HG03135 (cell line): Measurements from ENCODE around the gene SLC66A2.
A peak's percentile ranks its signal among the peaks of the same experiment; 100 is the strongest.
"Not testable (repeated sequence)": the region's sequence is repeated elsewhere in the genome, so short reads cannot be mapped to it uniquely, and the experiment has no call there.

ENCODE experiments used
- ATAC-seq: cut with Tn5 transposase; IDR thresholded peaks from one replicate; pipeline ENCODE4 v1.9.1; 2021; ENCODE audit warnings: mild to moderate bottlenecking, moderate library complexity; ENCODE audit not compliant: unreplicated experiment

SLC66A2 gene

DNA sequence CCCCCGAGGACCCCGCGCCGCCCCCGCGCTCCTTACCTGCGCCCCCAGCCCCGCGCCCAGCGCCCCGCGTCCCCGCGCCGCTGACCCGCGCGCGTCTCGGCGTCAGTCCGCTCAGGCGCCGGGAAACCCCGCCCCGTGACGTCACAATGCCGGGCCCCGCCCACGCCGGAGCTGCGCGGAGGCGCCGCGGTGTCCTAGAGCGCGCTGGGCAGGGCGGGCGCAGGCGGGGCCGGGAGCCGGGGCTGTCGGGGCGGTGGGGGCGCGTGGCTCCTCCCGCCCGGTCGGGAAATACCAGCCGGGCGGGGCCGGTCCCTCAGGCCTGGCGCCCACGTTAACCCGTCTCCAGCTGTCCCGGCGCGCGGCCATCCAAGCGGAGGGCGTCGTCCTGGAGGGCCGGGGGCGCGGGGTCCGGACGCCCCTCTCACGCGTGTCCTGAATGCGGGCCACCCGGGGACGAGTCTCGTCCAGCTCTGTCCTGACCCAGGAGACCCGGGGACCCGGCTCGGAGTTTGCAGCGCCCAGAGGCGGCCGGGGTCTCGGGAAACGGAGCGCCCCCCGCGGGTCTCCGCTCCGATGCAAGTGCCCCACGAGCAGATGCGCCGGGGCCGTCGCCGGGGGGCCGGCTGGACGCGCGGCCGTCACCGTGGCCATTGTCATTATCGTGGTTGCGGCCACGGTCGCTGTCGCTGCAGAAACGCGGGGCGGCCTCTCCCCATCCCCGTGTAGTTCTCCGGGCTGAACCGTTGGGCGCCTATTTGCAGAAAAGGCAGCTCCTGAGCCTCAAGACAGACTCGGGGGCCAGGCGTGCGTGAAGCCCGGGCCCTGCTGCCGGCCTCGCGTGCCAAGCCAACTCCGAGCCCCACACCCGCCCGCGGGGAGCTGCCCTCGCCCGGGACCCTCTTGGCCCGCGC, at the start of gene SLC66A2:
Gene SLC66A2 (minus strand): TSS at position 109 of the 911 bp plus-strand sequence. CDS start 727 bp downstream, outside the sequence.
- peak; percentile 82 for ATAC-seq

DNA sequence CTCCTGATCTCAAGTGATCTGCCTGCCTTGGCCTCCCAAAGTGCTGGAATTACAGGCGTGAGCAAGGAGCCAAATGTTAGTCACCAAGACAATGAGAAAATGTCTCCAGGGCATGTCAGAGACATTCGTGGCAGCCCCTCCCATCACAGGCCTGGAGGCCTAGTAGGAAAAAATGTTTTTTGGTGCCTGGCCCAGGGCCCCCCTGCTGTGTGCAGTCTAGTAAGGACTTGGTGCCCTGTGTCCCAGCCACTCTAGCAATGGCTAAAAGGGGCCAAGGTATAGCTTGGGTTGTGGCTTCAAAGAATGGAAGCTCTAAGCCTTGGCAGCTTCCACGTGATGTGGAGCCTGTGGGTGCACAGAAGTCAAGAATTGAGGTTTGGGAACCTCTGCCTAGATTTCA, 49.4 kb upstream of the SLC66A2 start:
- no peak for ATAC-seq

DNA sequence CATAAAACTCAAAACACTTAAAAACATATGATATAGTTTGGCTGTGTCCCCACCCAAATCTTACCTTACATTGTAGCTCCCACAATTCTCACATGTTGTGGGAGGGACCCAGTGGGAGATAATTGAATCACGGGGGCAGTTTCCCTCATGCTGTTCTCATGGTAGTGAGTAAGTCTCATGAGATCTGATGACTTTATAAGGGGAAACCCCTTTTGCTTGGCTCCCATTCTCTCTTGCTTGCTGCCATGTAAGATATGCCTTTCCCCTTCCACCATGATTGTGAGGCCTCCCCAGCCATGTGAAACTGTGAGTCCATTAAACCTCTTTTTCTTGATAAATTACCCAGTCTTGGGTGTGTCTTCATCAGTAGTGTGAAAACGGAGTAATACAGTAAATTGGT, 48.2 kb upstream of the SLC66A2 start:
- ATAC-seq = not testable (repeated sequence)

DNA sequence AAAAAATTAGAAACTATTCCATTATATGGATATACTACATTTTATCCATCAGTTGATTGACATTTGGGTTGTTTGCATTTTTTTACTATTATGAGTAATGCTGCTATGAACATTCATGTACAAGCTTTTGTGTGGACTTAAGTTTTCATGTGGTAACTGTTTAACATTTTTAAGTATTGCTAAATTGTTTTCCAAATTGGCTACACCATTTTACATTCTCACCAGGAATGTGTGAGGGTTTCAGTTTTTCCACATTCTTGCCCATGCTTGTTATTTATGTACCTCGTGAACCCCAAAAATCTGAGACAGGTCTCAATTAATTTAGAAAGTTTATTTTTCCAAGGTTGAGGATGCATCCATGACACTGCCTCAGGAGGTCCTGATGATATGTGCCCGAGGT, 40.0 kb upstream of the SLC66A2 start:
- ATAC-seq = no peak

DNA sequence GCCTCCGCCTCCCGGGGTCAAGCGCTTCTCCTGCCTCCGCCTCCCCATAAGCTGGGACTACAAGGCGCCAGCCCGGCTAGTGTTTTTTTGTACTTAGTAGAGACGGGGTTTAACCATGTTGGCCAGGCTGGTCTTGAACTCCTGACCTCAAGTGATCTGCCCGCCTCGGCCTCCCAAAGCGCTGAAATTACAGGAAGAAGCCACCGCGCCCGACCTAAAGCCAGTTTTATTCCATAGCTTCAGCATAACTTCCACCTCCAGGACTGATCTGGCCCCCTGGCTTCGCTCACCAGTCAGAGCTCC, 37.7 kb upstream of the SLC66A2 start:
- no peak for ATAC-seq

DNA sequence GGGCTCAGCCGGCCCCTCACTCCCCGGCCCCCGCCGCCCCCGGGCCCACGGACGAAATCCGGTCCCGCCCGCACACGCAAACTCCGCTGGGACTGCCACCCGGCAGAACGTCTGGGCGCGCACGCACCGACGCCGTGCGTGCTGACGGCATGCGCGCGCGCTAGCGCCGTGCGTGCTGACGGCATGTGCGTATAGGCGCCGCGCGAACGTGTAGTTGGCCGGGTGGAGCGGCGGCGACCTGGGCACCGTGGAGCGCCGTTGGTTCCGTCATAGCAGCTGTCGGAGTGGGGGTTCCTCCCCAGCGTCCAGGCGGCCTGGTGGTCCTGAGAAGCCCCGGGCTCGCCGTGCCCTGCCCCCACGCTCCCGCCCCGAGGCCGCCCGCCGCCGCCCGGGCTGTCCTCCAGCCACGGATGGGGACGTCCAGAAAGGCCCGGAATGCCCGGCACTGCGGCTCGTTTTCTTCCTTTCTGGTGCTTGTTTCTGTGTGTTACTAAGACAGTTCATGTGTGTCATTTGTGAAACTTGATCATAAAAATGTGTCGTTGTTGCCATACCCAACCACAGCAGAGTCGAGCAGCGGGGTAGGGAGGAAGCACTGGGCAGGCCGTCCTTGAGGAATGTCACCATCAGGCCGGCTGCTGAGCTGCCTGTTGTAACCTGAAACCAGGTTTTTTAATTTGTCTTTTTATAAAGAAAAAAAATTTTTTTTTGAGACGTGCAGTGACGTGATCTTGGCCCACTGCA, 37.2 kb upstream of the SLC66A2 start, which contains the start of gene TXNL4A:
Gene TXNL4A (minus strand): TSS at position 113 of the 744 bp plus-strand sequence. CDS start 171 bp downstream, outside the sequence.
- ATAC-seq = peak; percentile 97

DNA sequence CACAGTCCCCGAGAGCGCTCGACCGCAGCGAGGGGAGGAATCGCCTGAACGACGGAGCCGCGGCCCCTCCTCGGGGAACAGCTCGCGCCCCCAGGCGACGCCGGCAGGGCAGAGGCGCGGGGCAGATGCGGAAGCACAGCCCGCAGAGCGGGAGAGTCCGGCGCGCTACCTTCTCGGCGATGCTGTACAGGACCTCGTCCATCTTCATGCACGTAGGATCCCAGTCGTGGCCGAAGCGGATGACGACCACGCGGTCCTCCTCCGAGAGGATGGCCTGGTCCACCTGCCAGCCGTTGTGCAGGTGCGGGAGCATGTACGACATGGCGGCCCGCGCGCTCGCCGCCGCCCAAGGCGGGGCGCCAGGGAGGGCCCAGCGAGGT, 36.6 kb upstream of the SLC66A2 start:
- peak; percentile 73 for ATAC-seq

DNA sequence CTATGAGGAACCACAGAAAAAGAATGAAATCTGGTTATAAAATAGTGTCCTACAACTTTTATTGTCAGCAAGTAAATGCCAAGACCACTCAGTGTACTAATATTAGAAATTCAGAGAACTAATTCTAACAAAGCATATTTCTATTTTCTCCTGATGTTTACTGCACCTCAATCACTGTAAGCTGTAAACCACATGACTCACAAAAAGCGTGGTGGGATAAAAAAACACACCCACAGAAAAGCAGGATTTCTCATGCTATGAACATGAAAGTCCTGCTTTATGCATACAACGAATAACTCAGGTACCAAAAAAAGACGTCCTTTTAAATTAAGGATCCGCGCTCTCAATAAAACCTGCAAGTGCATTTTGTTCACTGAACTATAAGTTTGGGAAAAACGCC, 36.1 kb upstream of the SLC66A2 start:
- no peak for ATAC-seq

DNA sequence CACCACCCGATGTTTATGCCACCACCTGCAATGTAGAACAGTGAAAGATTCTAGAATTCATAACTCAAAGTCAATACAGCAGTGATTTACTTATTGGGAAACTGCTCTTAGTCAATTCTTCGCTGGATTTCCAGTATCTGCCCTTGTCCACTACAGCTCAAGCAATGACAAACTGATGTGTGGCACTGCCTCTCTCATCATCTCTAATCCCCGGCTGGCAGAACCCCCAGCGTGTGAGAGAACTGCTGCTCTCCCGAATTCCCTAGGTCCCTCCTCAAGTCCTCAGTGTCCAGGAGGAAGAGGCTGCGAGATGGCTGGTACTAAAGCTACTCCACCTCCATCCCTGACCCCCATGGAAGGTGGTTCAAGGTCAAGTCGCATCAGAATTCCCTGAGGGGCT, 35.3 kb upstream of the SLC66A2 start:
- ATAC-seq = no peak

DNA sequence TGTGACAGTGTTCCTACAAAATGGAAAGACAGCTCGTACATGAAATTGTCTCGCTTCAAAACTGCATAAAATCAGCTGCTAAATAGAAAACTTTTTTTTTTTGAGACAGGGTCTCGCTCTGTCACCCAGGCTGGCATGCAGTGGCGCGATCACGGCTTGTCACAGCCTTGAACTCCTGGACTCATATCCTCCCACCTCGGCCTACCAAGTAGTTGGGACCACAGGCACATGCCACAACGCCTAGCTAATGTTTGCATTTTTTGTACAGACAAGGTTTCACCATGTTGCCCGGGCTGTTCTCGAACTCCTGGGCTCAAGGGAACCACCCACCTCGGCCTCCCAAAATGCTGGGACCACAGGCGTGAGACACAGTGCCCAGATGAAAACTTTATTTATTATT, 33.7 kb upstream of the SLC66A2 start:
- no peak for ATAC-seq

DNA sequence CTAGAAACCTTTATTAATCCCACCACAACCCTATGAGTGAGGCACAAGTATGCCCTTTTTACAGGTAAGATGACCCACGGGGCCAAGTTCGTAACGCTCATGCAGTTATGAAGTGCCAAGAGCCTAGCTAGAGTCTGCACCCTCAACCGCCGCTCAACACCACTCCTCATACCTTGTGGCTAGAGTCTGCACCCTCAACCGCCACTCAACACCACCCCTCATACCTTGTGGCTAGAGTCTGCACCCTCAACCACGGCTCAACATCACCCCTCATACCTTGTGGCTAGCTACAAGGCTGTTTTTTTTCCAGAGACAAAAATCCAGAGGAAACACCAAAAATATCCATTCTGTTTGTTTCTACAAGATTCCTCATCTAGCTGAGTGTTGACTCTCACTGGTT, 32.3 kb upstream of the SLC66A2 start:
- ATAC-seq = no peak

DNA sequence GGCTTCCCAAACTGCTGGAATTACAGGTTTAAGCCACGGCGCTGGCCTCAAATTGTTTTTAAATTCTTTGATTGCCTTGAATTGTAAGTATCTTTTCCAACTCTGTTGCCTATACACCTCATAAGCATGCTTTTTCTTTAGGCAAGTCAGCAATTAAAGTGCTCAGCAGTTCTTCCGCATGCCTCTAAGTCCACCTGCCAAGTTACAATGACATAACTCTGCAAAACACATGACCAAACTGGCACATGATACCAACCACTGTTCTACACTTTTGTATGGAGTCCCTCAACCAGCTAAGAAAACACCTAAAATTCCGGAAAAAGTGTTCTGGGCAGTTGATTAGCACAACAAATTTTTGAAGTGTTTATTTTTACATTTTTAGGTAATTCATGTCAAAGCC, 31.8 kb upstream of the SLC66A2 start:
- ATAC-seq = no peak

DNA sequence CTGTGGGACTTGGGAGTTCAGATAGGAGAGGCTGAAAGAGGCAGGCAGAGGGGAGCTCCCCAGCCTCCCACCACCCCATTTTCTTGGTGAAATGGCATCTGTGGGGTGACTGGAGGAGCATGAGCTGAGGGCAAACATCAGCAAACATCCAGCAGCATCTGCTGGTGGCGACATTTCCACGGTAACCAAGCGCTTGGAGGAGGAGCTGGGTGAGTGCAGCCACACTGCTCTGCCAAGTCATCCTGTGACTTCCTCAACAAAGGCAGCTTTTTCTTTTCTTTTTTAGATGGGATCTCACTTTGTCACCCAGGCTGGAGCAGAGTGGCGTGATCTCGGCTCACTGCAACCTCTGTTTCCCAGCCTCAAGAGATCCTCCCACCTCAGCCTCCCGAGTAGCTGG, 31.3 kb upstream of the SLC66A2 start:
- no peak for ATAC-seq

DNA sequence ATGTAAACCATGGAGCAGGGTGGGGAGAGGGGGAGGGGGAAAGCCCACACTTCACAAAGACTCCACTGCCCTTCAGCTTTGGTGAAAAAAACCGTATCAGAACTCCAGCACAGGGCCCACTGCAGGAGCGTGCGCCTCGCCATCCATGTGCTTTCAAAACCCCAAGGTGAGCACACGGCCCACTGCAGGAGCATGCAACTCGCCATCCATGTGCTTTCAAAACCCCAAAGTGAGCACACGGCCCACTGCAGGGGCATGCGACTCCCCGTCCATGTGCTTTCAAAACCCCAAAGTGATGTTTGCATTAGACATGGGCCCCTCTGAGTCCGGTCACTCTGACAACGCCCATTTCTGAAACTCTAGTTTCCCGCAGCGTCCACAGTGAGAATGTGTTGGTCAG, 29.1 kb upstream of the SLC66A2 start:
- no peak for ATAC-seq

DNA sequence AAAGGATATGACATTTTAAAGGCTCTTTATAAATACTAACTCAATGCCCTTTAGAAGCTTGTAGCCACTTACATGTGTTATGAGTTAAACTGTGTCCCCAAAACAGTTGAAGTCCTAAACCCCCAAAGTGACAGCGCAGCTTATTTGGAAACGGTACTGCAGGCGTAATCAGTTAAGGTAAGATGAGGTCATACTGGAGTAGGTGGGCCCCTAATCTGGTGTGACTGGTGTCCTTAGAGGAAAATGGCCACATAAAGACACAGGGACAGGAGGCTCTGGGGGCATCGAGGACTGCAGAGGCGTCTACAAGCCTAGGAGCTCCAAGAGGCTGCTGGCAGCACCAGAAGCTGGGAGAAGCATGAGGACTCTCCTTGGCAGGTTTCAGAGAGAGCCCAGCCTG, 28.4 kb upstream of the SLC66A2 start:
- ATAC-seq = no peak

DNA sequence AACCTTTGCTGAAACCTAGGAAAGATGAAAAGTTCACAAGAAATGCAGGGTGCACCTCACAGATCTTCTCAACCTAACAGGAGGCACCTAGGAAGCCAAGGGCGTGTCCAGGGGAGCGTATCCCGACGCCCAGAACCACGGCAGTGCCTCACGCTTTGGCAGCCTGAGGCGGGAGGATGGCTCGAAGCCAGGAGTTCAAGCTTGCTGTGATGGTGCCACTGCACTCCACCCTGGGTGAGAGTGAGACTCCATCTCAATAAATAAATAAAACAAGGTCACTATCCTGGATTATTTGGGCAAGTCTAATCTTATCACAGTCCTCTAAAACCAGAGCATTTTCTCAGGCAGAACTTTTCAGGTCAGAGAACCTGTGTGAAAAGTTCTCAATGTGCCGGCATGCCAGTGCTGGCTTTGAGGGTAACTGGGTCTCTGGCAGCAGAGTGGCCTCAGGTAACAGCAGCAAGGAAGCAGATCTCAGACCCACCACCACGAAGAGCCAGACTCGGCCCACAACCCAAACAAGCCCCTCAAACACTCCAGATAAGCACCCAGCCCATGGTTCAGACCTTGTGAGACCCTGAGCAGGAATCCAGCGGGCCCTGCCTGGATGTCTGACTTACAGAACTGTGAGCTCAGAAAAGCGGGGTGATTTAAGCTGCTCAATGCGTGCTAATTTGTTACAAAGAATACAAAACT, 24.7 kb upstream of the SLC66A2 start:
- ATAC-seq = no peak

DNA sequence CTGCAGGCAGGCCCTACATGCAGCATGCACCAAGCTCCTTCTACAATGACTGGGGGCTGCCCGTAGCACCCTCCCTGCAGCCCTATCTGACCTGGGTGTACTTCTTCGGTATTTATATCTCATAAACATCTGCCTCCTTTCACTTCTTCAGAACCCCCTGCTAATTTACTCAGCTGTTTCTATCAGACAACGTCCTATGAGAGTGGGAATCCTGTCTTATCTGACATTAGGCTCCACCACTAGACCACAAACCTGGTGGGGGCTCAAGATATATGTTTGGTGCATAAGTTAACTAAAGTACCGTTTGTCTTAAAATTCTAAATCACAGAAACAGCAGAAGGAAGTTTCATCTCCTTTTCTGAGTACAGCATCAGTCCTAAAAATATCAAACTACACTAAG, 23.6 kb upstream of the SLC66A2 start:
- ATAC-seq = no peak

DNA sequence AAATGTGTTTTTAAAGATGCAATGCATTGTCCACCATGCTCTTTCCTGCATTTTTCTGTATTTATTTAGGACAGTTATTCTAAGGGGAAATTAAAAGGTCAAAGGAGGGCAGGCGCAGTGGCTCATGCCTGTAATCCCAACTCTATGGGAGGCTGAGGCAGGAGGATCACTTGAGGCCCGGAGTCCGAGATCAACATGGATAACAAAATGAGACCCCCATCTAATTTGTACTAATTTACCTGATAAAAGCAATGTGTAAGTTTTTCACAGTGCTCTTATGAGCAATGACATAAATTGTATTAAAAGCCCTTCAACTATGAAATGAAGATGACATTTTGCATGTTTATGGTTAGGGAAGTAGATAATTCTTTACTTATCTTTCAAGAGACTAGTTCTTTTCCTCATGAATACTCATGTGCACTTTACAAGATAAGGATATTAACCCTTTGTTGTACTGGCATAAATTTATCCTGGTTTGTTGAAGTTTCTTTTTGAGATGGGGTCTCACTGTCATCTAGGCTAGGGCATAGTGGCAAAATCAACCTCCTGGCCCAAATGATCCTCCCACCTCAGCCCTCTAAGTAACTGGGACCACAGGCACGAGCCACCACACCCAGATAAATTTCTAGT, 22.7 kb upstream of the SLC66A2 start:
- ATAC-seq = no peak

DNA sequence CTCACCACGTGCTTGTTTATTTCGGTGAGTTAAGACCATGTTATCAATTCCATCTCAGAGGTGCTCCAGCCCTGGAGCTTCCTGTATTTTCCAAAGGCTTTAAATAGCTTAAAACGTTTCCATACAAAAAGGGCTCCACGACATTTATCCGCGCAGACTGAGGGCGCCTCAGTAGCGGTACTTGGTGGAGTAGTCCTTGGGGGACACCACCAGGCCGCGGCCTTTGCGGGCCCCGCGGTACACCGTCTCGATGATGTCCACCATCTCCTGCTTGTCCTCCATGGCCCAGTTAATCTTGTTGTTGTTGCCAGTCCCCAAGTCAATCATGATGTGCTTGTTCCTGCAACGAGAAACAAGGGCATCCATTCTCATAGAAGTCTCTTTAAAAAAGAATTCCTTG, 22.1 kb upstream of the SLC66A2 start:
- no peak for ATAC-seq

DNA sequence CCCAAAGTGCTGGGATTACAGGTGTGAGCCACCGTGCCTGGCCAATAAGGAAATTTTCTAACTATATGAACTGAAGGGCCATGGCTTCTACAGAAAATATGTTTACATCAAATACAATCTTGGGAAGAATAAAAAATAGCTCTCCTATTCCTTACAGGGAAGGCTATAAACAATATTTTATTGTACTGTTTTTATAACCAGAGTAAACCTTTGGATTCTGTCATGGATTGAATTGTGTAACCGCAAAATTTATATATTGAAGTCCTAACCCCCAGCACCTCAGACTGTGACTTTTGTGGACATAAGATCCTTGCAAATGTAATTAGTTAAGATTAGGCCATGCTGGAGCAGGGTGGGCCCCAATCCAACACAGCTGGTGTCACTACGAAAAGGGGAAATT, 21.3 kb upstream of the SLC66A2 start:
- no peak for ATAC-seq

DNA sequence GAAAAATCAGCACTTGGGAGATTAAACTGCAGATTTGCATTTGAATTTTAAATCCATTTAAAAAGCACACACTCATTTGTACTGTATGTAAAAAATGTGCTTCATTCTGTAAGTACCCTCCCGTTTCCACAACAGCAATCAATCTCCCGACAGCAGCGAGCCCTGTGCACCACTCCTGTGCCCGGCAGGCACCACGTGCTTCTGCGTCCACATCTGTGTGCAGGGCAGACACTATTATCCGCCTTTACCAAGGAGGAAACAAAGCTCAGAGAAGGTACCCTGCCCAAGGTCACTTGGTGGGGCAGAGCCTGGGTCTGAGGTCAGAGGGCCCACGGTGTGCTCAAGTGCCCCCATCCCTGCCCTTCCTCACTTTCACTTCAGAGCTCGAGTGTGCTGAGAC, 20.5 kb upstream of the SLC66A2 start:
- ATAC-seq = no peak
